GM12878 (cell line): ENCODE measurements around the gene POU2F3. TPM values are rescaled to one million over a fixed set of nuclear protein-coding genes. Genes with fewer than 3 reads are reported as not detected.

ENCODE experiments used
- ATAC-seq: fragments of 200-7000 bp; cut with Tn5 transposase; 3 replicates; pipeline ENCODE4 v1.9.1; 2020; ENCODE audit warnings: mild to moderate bottlenecking, moderate library complexity
- BruUV-seq: library from RNA; stranded (reverse); fragments of 400-500 nt; replicated peaks from 2 replicates; lab custom pipeline; 2021; lab: Mats Ljungman, UMichigan
- CTCF ChIA-PET: fragments of 300-600 bp; sonication (Branson Sonifier 250); formaldehyde crosslinking; extraction: SDS; loops from one replicate; lab custom pipeline; 2021; ENCODE audit warnings: inconsistent platforms; lab: Yijun Ruan, JAX
- POLR2A ChIA-PET: fragments of 350-600 bp; formaldehyde crosslinking; extraction: SDS; loops from one replicate; lab custom pipeline; 2021; ENCODE audit warnings: inconsistent platforms; lab: Charles Lee
- RAD21 ChIA-PET: fragments of 300-600 bp; sonication (Branson Sonifier 250); formaldehyde crosslinking; loops from one replicate; lab custom pipeline; 2023; ENCODE audit warnings: antibody characterized with exemption; ENCODE audit not compliant: unreplicated experiment; lab: Charles Lee
- SMC1A ChIA-PET: fragments of 300-600 bp; sonication (Branson Sonifier 250); formaldehyde crosslinking; loops from one replicate; lab custom pipeline; 2023; ENCODE audit not compliant: unreplicated experiment, uncharacterized antibody; lab: Charles Lee
- DNase-seq: peaks from one replicate; pipeline ENCODE4 v3.0.0-alpha.2; 2011; ENCODE audit warnings: low read depth, low spot score
- FAIRE-seq: peaks from 3 replicates; lab custom pipeline; 2011; peaks lifted over from hg19 to GRCh38; lab: Jason Lieb, UNC
- H2AFZ ChIP-seq: 2 replicates; pipeline ENCODE4 v1.6.0; 2011; ENCODE audit warnings: low read depth, low read length, control low read depth; ENCODE audit not compliant: control insufficient read depth
- H3K27ac ChIP-seq: 2 replicates; pipeline ENCODE4 v1.5.1; 2011; ENCODE audit warnings: control low read depth; ENCODE audit not compliant: control insufficient read depth, insufficient read depth
- H3K27me3 ChIP-seq, 2 experiments: replicated peaks in 1 of 2; 2 replicates each; pipeline versions ENCODE4 v1.6.0 to v1.6.1; 2011; ENCODE audit warnings: low read length in 1 of 2; ENCODE audit not compliant: control insufficient read depth in 2 of 2, insufficient read depth in 2 of 2
- H3K36me3 ChIP-seq, 2 experiments: 2 replicates each; pipeline ENCODE4 v1.5.1; 2011; ENCODE audit warnings: low read length in 1 of 2; ENCODE audit not compliant: control insufficient read depth in 2 of 2, insufficient read depth in 2 of 2
- H3K4me1 ChIP-seq: 2 replicates; pipeline ENCODE4 v1.6.1; 2011; ENCODE audit warnings: mild to moderate bottlenecking, low read length, moderate library complexity, mixed read lengths; ENCODE audit not compliant: control insufficient read depth, insufficient read depth
- H3K4me2 ChIP-seq: 2 replicates; pipeline ENCODE4 v1.6.0; 2011; ENCODE audit warnings: control low read depth; ENCODE audit not compliant: control insufficient read depth, insufficient read depth
- H3K4me3 ChIP-seq: fragments of 200-600 bp; sonication (generic); 2 replicates; pipeline ENCODE4 v1.5.1; 2016
- H3K79me2 ChIP-seq: 2 replicates; pipeline ENCODE4 v1.6.0; 2011; ENCODE audit warnings: low read length; ENCODE audit not compliant: control insufficient read depth, insufficient read depth
- H3K9ac ChIP-seq: 2 replicates; pipeline ENCODE4 v1.8.0; 2011; ENCODE audit warnings: low read length, control low read depth, mixed read lengths; ENCODE audit not compliant: control insufficient read depth, insufficient read depth
- H3K9me3 ChIP-seq: replicated peaks from 3 replicates; pipeline ENCODE4 v1.5.1; 2011; ENCODE audit warnings: mild to moderate bottlenecking, low read length; ENCODE audit not compliant: control insufficient read depth, insufficient read depth
- H4K20me1 ChIP-seq: 2 replicates; pipeline ENCODE4 v1.6.0; 2011; ENCODE audit not compliant: control insufficient read depth, insufficient read depth
- BACH1 ChIP-seq: fragments of 450-650 bp; IDR thresholded peaks from 2 replicates; pipeline ENCODE4 v1.6.1; 2017; ENCODE audit warnings: mild to moderate bottlenecking, borderline replicate concordance
- CBX5 ChIP-seq: sonication (generic); IDR thresholded peaks from 2 replicates; pipeline ENCODE4 v1.6.1; 2016; ENCODE audit warnings: low read depth, moderate library complexity, mild to moderate bottlenecking, inconsistent platforms
- CREB1 ChIP-seq: IDR thresholded peaks from 2 replicates; pipeline ENCODE4 v1.6.1; 2012; ENCODE audit warnings: low read depth, mild to moderate bottlenecking, inconsistent platforms
- NFXL1 ChIP-seq: fragments of 450-650 bp; IDR thresholded peaks from 2 replicates; pipeline ENCODE4 v1.6.1; 2017; ENCODE audit warnings: antibody characterized with exemption, mild to moderate bottlenecking, borderline replicate concordance
- PAX5 ChIP-seq: IDR thresholded peaks from 2 replicates; pipeline ENCODE4 v1.6.1; 2011; ENCODE audit warnings: low read depth, low read length, borderline replicate concordance
- RBBP5 ChIP-seq: fragments of 200-600 bp; sonication (generic); conservative IDR thresholded peaks from 2 replicates; pipeline ENCODE4 v1.6.1; 2016
- RCOR1 ChIP-seq: conservative IDR thresholded peaks from 2 replicates; pipeline ENCODE4 v1.6.1; 2012; ENCODE audit warnings: low read depth, low read length, improper control_type of control experiment
- YBX1 ChIP-seq: fragments of 450-650 bp; IDR thresholded peaks from 2 replicates; pipeline ENCODE4 v1.6.1; 2016; ENCODE audit warnings: antibody characterized with exemption
- ZNF217 ChIP-seq: fragments of 450-650 bp; IDR thresholded peaks from 2 replicates; pipeline ENCODE4 v1.6.1; 2017; ENCODE audit warnings: antibody characterized with exemption, mild to moderate bottlenecking
- ZNF622 ChIP-seq: fragments of 450-650 bp; IDR thresholded peaks from 2 replicates; pipeline ENCODE4 v1.6.1; 2017; ENCODE audit warnings: mild to moderate bottlenecking, inconsistent platforms
- WGBS: methylation state at CpG from one replicate; pipeline ENCODE4 v1.1.6; 2016; ENCODE audit warnings: low lambda C conversion rate; ENCODE audit not compliant: insufficient replicate concordance, insufficient coverage; ENCODE audit errors: missing lambda C conversion rate; 5-methylcytosine and 5-hydroxymethylcytosine counted together
- in situ Hi-C: fragments of 300-500 bp; cut with MboI; formaldehyde crosslinking; loops from 9 replicates; pipeline ENCODE4 v1.14.3; 2018; ENCODE audit warnings: mixed read lengths
- intact Hi-C: fragments of 100-400 bp; cut with micrococcal nuclease; formaldehyde crosslinking; loops from one replicate; pipeline ENCODE4 v1.14.2; 2022; ENCODE audit not compliant: unreplicated experiment
- polyA plus RNA-seq, 11 experiments: library from polyadenylated mRNA; depleted of rRNA in 4 of 11; unstranded in 6 of 11; stranded (reverse) in 5 of 11; fragments of >200 nt; fragmentation: Nextera tagmentation in 4 of 11; fragmentation: Illumina TruSeq in 1 of 11; extraction: Ambion mirVana in 4 of 11; extraction: Trizol in 1 of 11; gene quantifications; 1 replicate in 1 of 11; 2 replicates in 10 of 11; pipeline versions ENCODE4 v1.2.1 to v1.2.3, GENCODE V29; 2011 to 2016; ENCODE audit warnings: inconsistent platforms in 2 of 11, missing spikeins in 2 of 11, low read depth in 1 of 11
- total RNA-seq, 4 experiments: library from RNA; depleted of rRNA in 3 of 4; stranded (reverse); fragments of >200 nt in 3 of 4; fragmentation: Illumina TruSeq in 1 of 4; extraction: Trizol in 1 of 4; gene quantifications; 2 replicates each; pipeline versions ENCODE4 v1.2.1 to v1.2.3, GENCODE V29; 2013 to 2021
- TF ChIP-seq, protein P1 (sequence below): fragments of 450-650 bp; conservative IDR thresholded peaks from 2 replicates; pipeline ENCODE4 v1.6.1; 2017; ENCODE audit warnings: mild to moderate bottlenecking, moderate library complexity
- TF ChIP-seq, protein P2 (sequence below): IDR thresholded peaks from 2 replicates; pipeline ENCODE4 v1.6.1; 2011; ENCODE audit warnings: low read depth, low read length, improper control_type of control experiment, borderline replicate concordance
- TF ChIP-seq, protein P3 (sequence below): fragments of 450-650 bp; IDR thresholded peaks from 2 replicates; pipeline ENCODE4 v1.6.1; 2018; ENCODE audit warnings: borderline replicate concordance, mild to moderate bottlenecking; ENCODE audit not compliant: partially characterized antibody

Gene POU2F3
- total and polyA plus RNA-seq, 10 of the 15 experiments (the other 5 are each of a cell fraction or from before 2014, with no cell fraction given): 0.09 to 4.4 (median 0.33) TPM

DNA sequence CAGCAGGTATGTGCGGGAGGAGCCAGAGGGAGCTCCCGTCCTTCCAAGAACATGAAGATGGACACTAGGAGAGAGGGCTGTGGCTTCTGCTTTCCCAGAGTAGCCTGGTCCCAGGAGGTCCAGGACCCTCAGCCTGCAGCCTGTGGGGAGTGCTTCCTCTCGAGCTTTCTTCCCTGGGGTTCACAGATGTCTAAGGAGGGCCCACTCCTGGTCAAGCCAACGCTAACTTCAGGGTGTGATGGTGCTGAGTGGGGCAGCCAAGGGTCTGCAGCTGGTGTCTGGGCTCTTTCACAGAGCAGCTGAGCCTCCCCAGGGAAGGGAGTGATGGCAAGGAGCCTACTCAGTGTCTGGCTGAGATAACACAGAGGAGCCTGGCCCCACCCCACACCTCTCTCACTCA is 3.3 kb downstream of the POU2F3 start:
- TF ChIP-seq BACH1: no peak
- TF ChIP-seq, protein P1, sequence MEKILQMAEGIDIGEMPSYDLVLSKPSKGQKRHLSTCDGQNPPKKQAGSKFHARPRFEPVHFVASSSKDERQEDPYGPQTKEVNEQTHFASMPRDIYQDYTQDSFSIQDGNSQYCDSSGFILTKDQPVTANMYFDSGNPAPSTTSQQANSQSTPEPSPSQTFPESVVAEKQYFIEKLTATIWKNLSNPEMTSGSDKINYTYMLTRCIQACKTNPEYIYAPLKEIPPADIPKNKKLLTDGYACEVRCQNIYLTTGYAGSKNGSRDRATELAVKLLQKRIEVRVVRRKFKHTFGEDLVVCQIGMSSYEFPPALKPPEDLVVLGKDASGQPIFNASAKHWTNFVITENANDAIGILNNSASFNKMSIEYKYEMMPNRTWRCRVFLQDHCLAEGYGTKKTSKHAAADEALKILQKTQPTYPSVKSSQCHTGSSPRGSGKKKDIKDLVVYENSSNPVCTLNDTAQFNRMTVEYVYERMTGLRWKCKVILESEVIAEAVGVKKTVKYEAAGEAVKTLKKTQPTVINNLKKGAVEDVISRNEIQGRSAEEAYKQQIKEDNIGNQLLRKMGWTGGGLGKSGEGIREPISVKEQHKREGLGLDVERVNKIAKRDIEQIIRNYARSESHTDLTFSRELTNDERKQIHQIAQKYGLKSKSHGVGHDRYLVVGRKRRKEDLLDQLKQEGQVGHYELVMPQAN: no peak
- no peak for TF ChIP-seq CBX5
- no peak for TF ChIP-seq NFXL1
- TF ChIP-seq, protein P2, sequence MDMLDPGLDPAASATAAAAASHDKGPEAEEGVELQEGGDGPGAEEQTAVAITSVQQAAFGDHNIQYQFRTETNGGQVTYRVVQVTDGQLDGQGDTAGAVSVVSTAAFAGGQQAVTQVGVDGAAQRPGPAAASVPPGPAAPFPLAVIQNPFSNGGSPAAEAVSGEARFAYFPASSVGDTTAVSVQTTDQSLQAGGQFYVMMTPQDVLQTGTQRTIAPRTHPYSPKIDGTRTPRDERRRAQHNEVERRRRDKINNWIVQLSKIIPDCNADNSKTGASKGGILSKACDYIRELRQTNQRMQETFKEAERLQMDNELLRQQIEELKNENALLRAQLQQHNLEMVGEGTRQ: no peak
- TF ChIP-seq RCOR1: no peak
- TF ChIP-seq PAX5: no peak
- TF ChIP-seq RBBP5: no peak
- no peak for TF ChIP-seq CREB1
- TF ChIP-seq ZNF217: no peak
- no peak for TF ChIP-seq YBX1
- TF ChIP-seq, protein P3, sequence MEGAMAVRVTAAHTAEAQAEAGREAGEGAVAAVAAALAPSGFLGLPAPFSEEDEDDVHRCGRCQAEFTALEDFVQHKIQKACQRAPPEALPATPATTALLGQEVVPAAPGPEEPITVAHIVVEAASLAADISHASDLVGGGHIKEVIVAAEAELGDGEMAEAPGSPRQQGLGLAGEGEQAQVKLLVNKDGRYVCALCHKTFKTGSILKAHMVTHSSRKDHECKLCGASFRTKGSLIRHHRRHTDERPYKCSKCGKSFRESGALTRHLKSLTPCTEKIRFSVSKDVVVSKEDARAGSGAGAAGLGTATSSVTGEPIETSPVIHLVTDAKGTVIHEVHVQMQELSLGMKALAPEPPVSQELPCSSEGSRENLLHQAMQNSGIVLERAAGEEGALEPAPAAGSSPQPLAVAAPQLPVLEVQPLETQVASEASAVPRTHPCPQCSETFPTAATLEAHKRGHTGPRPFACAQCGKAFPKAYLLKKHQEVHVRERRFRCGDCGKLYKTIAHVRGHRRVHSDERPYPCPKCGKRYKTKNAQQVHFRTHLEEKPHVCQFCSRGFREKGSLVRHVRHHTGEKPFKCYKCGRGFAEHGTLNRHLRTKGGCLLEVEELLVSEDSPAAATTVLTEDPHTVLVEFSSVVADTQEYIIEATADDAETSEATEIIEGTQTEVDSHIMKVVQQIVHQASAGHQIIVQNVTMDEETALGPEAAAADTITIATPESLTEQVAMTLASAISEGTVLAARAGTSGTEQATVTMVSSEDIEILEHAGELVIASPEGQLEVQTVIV: no peak
- TF ChIP-seq ZNF622: no peak
- DNase-seq (no peak), ATAC-seq (no peak), FAIRE-seq (no peak)
- H3K27me3 ChIP-seq: peaks cover 2 to 4% of the 10 kb centered on the region in 2 experiments; a peak in 2 of 4 replicates
- H2AFZ ChIP-seq: no peak overlapping the region
- ChIA-PET POLR2A (no interaction called here), CTCF (interaction anchor here (1.5 to 21.3 kb wide), 3 partner anchors 14 to 59 kb away, joined by 4 to 296 read pairs (median 4); no protein-coding TSS in a partner anchor), SMC1A (interaction anchor here (0.7 to 10.7 kb wide), 4 partner anchors 10 to 715 kb away, joined by 3 to 176 read pairs (median 3); no protein-coding TSS in a partner anchor), RAD21 (interaction anchor here (3.4 to 10.3 kb wide), 2 partner anchors 8 to 57 kb away, joined by 17 to 127 read pairs; no protein-coding TSS in a partner anchor)
- no peak overlapping the region for H3K9ac ChIP-seq
- H4K20me1 ChIP-seq: no peaks in the 10 kb centered on the region
- WGBS: 46% methylated on average over 4 of the region's 4 CpGs
- H3K36me3 ChIP-seq: no peaks in the 10 kb centered on the region
- no peak overlapping the region for H3K4me3 ChIP-seq
- H3K4me1 ChIP-seq: peaks cover 19% of the 10 kb centered on the region
- BruUV-seq: no TSS peak
- intact Hi-C loops: no loop called here
- no peaks in the 10 kb centered on the region; the same call in 2 of the 3 replicates for H3K9me3 ChIP-seq
- H3K27ac ChIP-seq: no peak overlapping the region
- in situ Hi-C loops: no loop called here
- no peak overlapping the region for H3K4me2 ChIP-seq
- H3K79me2 ChIP-seq: no peaks in the 10 kb centered on the region
